Measurements from ENCODE around the gene GNB1.
"Not testable (repeated sequence)": the region's sequence is repeated elsewhere in the genome, so short reads cannot be mapped to it uniquely, and the experiment has no call there.

GNB1 gene

GRCh38 chr1:1890506-1891348, at the start of gene GNB1:
Gene GNB1, minus strand, starts transcription at chr1:1891087. Its CDS starts 65,634 bp downstream, at chr1:1825453.
- peak; percentile 87 to 92 for DNase-seq (ENCODE audit: low read depth in 1 of 2, low spot score in 1 of 2)
- TF ChIP-seq JUND (IDR thresholded peaks at IDR 0.05; ENCODE audit: low read depth) = no peak
- in situ Hi-C loops (cut with HindIII; ENCODE audit: low pct_unique_long_range_greater_than_20kb, low sequenced_read_pairs) = no loop called here

- no peak for DNase-seq (ENCODE audit: low read depth in 1 of 2, low spot score in 1 of 2)
- in situ Hi-C loops (cut with HindIII; ENCODE audit: low pct_unique_long_range_greater_than_20kb, low sequenced_read_pairs) = no loop called here
- no peak for TF ChIP-seq JUND (IDR thresholded peaks at IDR 0.05; ENCODE audit: low read depth)
These were observed 49.2 kb upstream of the GNB1 start for GRCh38 chr1:1940123-1940425.

- in situ Hi-C loops (cut with HindIII; ENCODE audit: low pct_unique_long_range_greater_than_20kb, low sequenced_read_pairs) = no loop called here
- no peak for TF ChIP-seq JUND (IDR thresholded peaks at IDR 0.05; ENCODE audit: low read depth)
- no peak for DNase-seq (ENCODE audit: low read depth in 1 of 2, low spot score in 1 of 2)
These were observed 48.6 kb upstream of the GNB1 start for GRCh38 chr1:1939296-1940122.

- no peak for DNase-seq (ENCODE audit: low read depth in 1 of 2, low spot score in 1 of 2)
- no peak for TF ChIP-seq JUND (IDR thresholded peaks at IDR 0.05; ENCODE audit: low read depth)
- in situ Hi-C loops (cut with HindIII; ENCODE audit: low pct_unique_long_range_greater_than_20kb, low sequenced_read_pairs) = no loop called here
These were observed 47.9 kb upstream of the GNB1 start for GRCh38 chr1:1938613-1939295.

GRCh38 chr1:1938276-1938573, 47.3 kb upstream of the GNB1 start:
- in situ Hi-C loops (cut with HindIII; ENCODE audit: low pct_unique_long_range_greater_than_20kb, low sequenced_read_pairs) = no loop called here
- no peak for TF ChIP-seq JUND (IDR thresholded peaks at IDR 0.05; ENCODE audit: low read depth)
- no peak for DNase-seq (ENCODE audit: low read depth in 1 of 2, low spot score in 1 of 2)

- no peak for DNase-seq (ENCODE audit: low read depth in 1 of 2, low spot score in 1 of 2)
- TF ChIP-seq JUND (IDR thresholded peaks at IDR 0.05; ENCODE audit: low read depth) = no peak
- in situ Hi-C loops (cut with HindIII; ENCODE audit: low pct_unique_long_range_greater_than_20kb, low sequenced_read_pairs) = no loop called here
These were observed 46.8 kb upstream of the GNB1 start for GRCh38 chr1:1937549-1938275.

GRCh38 chr1:1937061-1937460, 46.2 kb upstream of the GNB1 start:
- no peak for DNase-seq (ENCODE audit: low read depth in 1 of 2, low spot score in 1 of 2)
- TF ChIP-seq JUND (IDR thresholded peaks at IDR 0.05; ENCODE audit: low read depth) = no peak

GRCh38 chr1:1934848-1935247, 44.0 kb upstream of the GNB1 start:
- DNase-seq (ENCODE audit: low read depth in 1 of 2, low spot score in 1 of 2); in situ Hi-C loops (cut with HindIII; ENCODE audit: low pct_unique_long_range_greater_than_20kb, low sequenced_read_pairs): not testable (repeated sequence)

More at GRCh38 chr1:1937061-1937460, 46.2 kb upstream of the GNB1 start:
- in situ Hi-C loops (cut with HindIII; ENCODE audit: low pct_unique_long_range_greater_than_20kb, low sequenced_read_pairs) = no loop called here

GRCh38 chr1:1929639-1930545, 39.0 kb upstream of the GNB1 start:
- no peak for TF ChIP-seq JUND (IDR thresholded peaks at IDR 0.05; ENCODE audit: low read depth)
- in situ Hi-C loops (cut with HindIII; ENCODE audit: low pct_unique_long_range_greater_than_20kb, low sequenced_read_pairs) = no loop called here
- DNase-seq (ENCODE audit: low read depth in 1 of 2, low spot score in 1 of 2) = no peak

GRCh38 chr1:1929102-1929638, 38.3 kb upstream of the GNB1 start:
- in situ Hi-C loops (cut with HindIII; ENCODE audit: low pct_unique_long_range_greater_than_20kb, low sequenced_read_pairs) = no loop called here
- no peak for TF ChIP-seq JUND (IDR thresholded peaks at IDR 0.05; ENCODE audit: low read depth)

More at GRCh38 chr1:1929102-1929638, 38.3 kb upstream of the GNB1 start:
- no peak for DNase-seq (ENCODE audit: low read depth in 1 of 2, low spot score in 1 of 2)
